Activated effector memory CD4-positive, alpha-beta T cell treated with Interleukin-2 at 50 U/mL for 16 hours (primary cell): Measurements from ENCODE around the gene ZNF808.
"Not testable (repeated sequence)": the region's sequence is repeated elsewhere in the genome, so short reads cannot be mapped to it uniquely, and the experiment has no call there.

ENCODE experiments used
- DNase-seq: peaks from one replicate; pipeline ENCODE4 v3.0.0-alpha.2; 2020

Gene ZNF808

GRCh38 chr19:52527134-52527955 is at the start of gene ZNF808:
TSS of gene ZNF808 (plus strand) at chr19:52527668. CDS start at chr19:52543285, 15,617 bp downstream.
- peak; percentile 96 for DNase-seq

GRCh38 chr19:52484111-52484743 is 43.2 kb upstream of the ZNF808 start:
- not testable (repeated sequence) for DNase-seq

GRCh38 chr19:52485064-52485463 is 42.4 kb upstream of the ZNF808 start:
- not testable (repeated sequence) for DNase-seq

GRCh38 chr19:52485561-52486240 is 41.8 kb upstream of the ZNF808 start:
- not testable (repeated sequence) for DNase-seq

GRCh38 chr19:52492201-52492993 is 35.1 kb upstream of the ZNF808 start:
- no peak for DNase-seq

GRCh38 chr19:52492994-52493470 is 34.4 kb upstream of the ZNF808 start:
- no peak for DNase-seq

GRCh38 chr19:52494518-52494917 is 33.0 kb upstream of the ZNF808 start:
- no peak for DNase-seq

GRCh38 chr19:52498571-52498970 is 28.9 kb upstream of the ZNF808 start:
- no peak for DNase-seq

- not testable (repeated sequence) for DNase-seq
These were observed 27.0 kb upstream of the ZNF808 start for GRCh38 chr19:52500474-52500873.

- DNase-seq: not testable (repeated sequence)
These were observed 26.5 kb upstream of the ZNF808 start for GRCh38 chr19:52500991-52501390.

GRCh38 chr19:52507266-52507665 is 20.2 kb upstream of the ZNF808 start:
- DNase-seq: no peak

- DNase-seq: no peak
These were observed 11.3 kb upstream of the ZNF808 start for GRCh38 chr19:52516191-52516590.

GRCh38 chr19:52518646-52519045 is 8.8 kb upstream of the ZNF808 start:
- DNase-seq: no peak

GRCh38 chr19:52519175-52519574 is 8.3 kb upstream of the ZNF808 start:
- not testable (repeated sequence) for DNase-seq

- DNase-seq: no peak
These were observed 7.5 kb upstream of the ZNF808 start for GRCh38 chr19:52520013-52520412.

- no peak for DNase-seq
These were observed 4.9 kb upstream of the ZNF808 start for GRCh38 chr19:52522551-52522950.

GRCh38 chr19:52524086-52524485 is 3.4 kb upstream of the ZNF808 start:
- DNase-seq: no peak

- DNase-seq: no peak
These were observed 486 bp downstream of the ZNF808 start for GRCh38 chr19:52527956-52528351.

GRCh38 chr19:52532480-52532879 is 5.0 kb downstream of the ZNF808 start:
- no peak for DNase-seq

- no peak for DNase-seq
These were observed 6.4 kb downstream of the ZNF808 start for GRCh38 chr19:52533901-52534300.

- DNase-seq: not testable (repeated sequence)
These were observed 7.9 kb downstream of the ZNF808 start for GRCh38 chr19:52535385-52535770.

- peak; percentile 83 for DNase-seq
These were observed 8.4 kb downstream of the ZNF808 start for GRCh38 chr19:52535771-52536447.
